Ovary (tissue), 9 donors: ENCODE results near the gene MRNIP. TPM values are rescaled to one million over a fixed set of nuclear protein-coding genes. Genes with fewer than 3 reads are reported as not detected.
"Not testable (repeated sequence)": the region's sequence is repeated elsewhere in the genome, so short reads cannot be mapped to it uniquely, and the experiment has no call there.

ENCODE experiments used
- DNase-seq, 5 donors: peaks; one replicate each; pipeline ENCODE4 v3.0.0-alpha.2; 2019 to 2020
- H3K27ac ChIP-seq, 2 donors: fragments of 200-600 bp; one replicate each; pipeline versions ENCODE4 v1.5.1 to v1.8.0; 2019 to 2022
- H3K27me3 ChIP-seq: fragments of 200-600 bp; one replicate; pipeline ENCODE4 v1.8.0; 2022
- H3K36me3 ChIP-seq: fragments of 200-600 bp; sonication (generic); one replicate; pipeline ENCODE4 v1.5.1; 2019
- H3K4me1 ChIP-seq: one replicate; pipeline ENCODE4 v1.8.1; 2013; ENCODE audit warnings: mild to moderate bottlenecking, moderate library complexity; ENCODE audit not compliant: insufficient read depth
- H3K4me3 ChIP-seq: fragments of 200-600 bp; sonication (generic); one replicate; pipeline ENCODE4 v1.5.1; 2017
- H3K9me3 ChIP-seq, 2 donors: fragments of 200-600 bp in 1 of 2; sonication (generic) in 1 of 2; one replicate each; pipeline versions ENCODE4 v1.5.1 to v1.8.1; 2013 to 2019; ENCODE audit warnings: mild to moderate bottlenecking in 1 of 2, moderate library complexity in 1 of 2
- EP300 ChIP-seq: sonication (generic); formaldehyde crosslinking; IDR thresholded peaks from one replicate; pipeline ENCODE4 v1.6.1; 2017; ENCODE audit warnings: antibody characterized with exemption
- POLR2A ChIP-seq: fragments of 450-650 bp; IDR thresholded peaks from one replicate; pipeline ENCODE4 v1.6.1; 2017; ENCODE audit warnings: antibody characterized with exemption, mild to moderate bottlenecking, moderate library complexity
- WGBS, 3 donors: extraction: QIAGEN DNeasy Blood & Tissue Kit in 1 of 3; methylation state at CpG; one replicate each; pipeline versions ENCODE4 v1.1.5 to v1.1.7; 2013 to 2017; 5-methylcytosine and 5-hydroxymethylcytosine counted together
- intact Hi-C, 4 donors: fragments of 100-400 bp; cut with DNase I; formaldehyde crosslinking; loops; one replicate each; pipeline versions ENCODE4 v1.11.0 to v1.15.1; 2022 to 2023
- polyA plus RNA-seq, 2 donors: library from polyadenylated mRNA; stranded (reverse); fragments of 200-250 nt in 1 of 2; fragments of 350-450 nt in 1 of 2; fragmentation: Illumina TruSeq in 1 of 2; extraction: RNeasy Lipid Tissue Mini Kit (QIAGEN cat#74804) in 1 of 2; gene quantifications; one replicate each; pipeline ENCODE4 v1.2.3, GENCODE V29; 2013 to 2014
- total RNA-seq, 7 donors: library from RNA; depleted of rRNA in 2 of 7; stranded (reverse); fragments of >200 nt in 2 of 7; fragmentation: NEBNext Ultra II Directional in 3 of 7; extraction: Animal tissue kit (Norgen Biotek cat#: 25700) in 3 of 7; gene quantifications; one replicate each; pipeline versions ENCODE4 v1.1.0 to v1.2.4, GENCODE V29; 2016 to 2023
- TF ChIP-seq, protein P1 (sequence below), 3 donors: fragments of 450-650 bp in 2 of 3; fragments of 200-600 bp in 1 of 3; IDR thresholded peaks; one replicate each; pipeline versions ENCODE4 v1.5.1 to v1.8.0; 2016 to 2022; ENCODE audit warnings: antibody characterized with exemption in 3 of 3, mild to moderate bottlenecking in 1 of 3
- donor health status: DM: no; HTN: no; CAD: no; lungs with moderate emphysema.
- donor health status: DM: no; HTN: no; CAD: no.
- donor health status: Bipolar disorder and iron deficiency.
- donor health status: DM: yes; HTN: yes; CAD: no.
- donor health status: DM: no; HTN: no; CAD: no.
- donor health status: DM: yes; HTN: yes; CAD: no.

The MRNIP gene
- total and polyA plus RNA-seq, 9 donors, result 26.9 to 61.1 (median 50.3) TPM

DNA sequence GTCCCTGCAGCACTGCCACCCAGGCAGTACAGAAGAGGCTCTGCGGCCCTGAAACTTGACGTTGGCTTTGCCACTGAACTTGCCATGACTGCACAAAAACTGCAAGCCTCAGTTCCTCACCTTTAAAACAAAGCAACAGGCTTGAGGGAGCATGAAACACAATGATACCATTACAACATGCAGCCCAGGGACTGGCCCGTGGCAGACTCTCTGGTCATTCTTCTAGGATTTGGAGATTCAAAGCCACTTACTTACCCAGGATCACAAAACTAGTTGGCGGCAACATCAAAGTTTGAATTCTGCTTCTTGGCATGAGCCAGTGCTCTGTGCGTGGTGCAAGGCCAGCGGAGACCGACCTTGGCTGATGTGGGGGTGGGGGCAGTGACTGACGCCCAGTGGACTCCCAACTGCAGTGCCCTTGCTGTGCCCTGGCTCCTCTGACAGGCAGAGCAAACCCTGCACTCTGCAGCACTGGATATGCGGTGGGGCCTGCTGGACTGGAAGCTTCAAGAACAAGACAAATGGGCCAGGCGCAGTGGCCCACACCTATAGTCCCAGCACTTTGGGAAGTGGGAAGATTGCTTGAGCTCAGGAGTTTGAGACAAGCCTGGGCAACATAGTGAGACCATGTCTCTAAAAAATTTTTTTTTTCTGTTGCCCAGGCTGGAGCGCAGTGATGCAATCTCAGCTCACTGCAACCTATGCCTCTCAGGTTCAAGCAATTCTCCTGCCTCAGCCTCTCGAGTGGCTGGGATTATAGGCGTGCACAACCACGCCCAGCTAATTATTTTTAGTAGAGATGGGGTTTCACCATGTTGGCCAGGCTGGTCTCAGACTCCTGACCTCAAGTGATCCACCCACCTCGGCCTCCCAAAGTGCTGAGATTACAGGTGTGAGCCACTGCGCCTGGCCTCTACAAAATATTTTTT lies 19.0 kb downstream of the MRNIP start:
- Histone ChIP-seq H3K27ac (no peak overlapping the region), H3K4me1 (no peaks in the 10 kb centered on the region)
- peak in 2 of 5 donors; percentile 23 to 40 for DNase-seq

DNA sequence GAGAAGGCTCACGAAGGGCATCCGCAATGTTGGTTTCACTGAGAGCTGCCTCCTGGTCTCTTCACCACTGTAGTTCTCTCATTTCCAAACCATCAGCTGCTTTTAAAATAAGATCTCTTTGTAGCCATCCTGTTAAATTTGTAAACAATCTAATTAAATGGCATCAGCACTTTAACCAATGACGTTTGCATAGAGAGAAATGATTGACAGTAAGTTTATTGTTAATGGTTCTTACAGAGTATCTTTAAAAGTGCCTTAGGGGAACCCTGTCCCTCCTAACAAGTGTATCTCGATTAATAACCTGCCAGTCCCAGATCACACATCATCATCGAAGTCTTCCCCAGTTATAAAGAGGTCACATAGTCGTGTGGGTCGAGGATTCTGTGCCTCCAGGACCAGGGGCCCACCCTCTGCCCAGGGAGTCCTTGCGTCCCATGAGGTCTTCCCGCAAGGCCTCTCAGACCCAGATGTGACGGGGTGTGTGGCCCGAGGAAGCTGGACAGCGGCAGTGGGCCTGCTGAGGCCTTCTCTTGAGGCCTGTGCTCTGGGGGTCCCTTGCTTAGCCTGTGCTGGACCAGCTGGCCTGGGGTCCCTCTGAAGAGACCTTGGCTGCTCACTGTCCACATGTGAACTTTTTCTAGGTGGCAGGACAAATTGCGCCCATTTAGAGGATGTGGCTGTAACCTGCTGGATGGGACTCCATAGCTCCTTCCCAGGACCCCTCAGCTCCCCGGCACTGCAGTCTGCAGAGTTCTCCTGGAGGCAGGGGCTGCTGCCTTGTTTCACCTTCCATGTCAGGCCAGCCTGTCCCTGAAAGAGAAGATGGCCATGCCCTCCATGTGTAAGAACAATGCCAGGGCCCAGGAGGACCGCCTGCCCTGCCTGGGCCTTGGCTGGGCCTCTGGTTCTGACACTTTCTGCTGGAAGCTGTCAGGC lies 21.3 kb downstream of the MRNIP start:
- no peaks in the 10 kb centered on the region for H3K27me3 ChIP-seq
- H3K36me3 ChIP-seq, result no peaks in the 10 kb centered on the region
- H3K4me1 ChIP-seq, result no peaks in the 10 kb centered on the region
- TF ChIP-seq POLR2A (no peak), EP300 (no peak)
- TF ChIP-seq, protein P1, sequence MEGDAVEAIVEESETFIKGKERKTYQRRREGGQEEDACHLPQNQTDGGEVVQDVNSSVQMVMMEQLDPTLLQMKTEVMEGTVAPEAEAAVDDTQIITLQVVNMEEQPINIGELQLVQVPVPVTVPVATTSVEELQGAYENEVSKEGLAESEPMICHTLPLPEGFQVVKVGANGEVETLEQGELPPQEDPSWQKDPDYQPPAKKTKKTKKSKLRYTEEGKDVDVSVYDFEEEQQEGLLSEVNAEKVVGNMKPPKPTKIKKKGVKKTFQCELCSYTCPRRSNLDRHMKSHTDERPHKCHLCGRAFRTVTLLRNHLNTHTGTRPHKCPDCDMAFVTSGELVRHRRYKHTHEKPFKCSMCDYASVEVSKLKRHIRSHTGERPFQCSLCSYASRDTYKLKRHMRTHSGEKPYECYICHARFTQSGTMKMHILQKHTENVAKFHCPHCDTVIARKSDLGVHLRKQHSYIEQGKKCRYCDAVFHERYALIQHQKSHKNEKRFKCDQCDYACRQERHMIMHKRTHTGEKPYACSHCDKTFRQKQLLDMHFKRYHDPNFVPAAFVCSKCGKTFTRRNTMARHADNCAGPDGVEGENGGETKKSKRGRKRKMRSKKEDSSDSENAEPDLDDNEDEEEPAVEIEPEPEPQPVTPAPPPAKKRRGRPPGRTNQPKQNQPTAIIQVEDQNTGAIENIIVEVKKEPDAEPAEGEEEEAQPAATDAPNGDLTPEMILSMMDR (IDR thresholded peaks at IDR 0.05), result no peak
- H3K9me3 ChIP-seq, result no peaks in the 10 kb centered on the region
- DNase-seq, result no peak
- WGBS, 3 donors, result 82 to 86% (median 83%) methylated on average over 15 of the region's 15 CpGs
- no peak overlapping the region for H3K27ac ChIP-seq
- intact Hi-C loops, result no loop called here
- H3K4me3 ChIP-seq, result no peak overlapping the region

More for the DNA sequence above, 19.0 kb downstream of the MRNIP start:
- Histone ChIP-seq H3K4me3 (no peak overlapping the region), H3K36me3 (no peaks in the 10 kb centered on the region), H3K9me3 (no peaks in the 10 kb centered on the region), H3K27me3 (no peaks in the 10 kb centered on the region)
- TF ChIP-seq, protein P1 (IDR thresholded peaks at IDR 0.05), result no peak
- TF ChIP-seq EP300 (no peak), POLR2A (no peak)
- intact Hi-C loops, result no loop called here
- WGBS, 3 donors, result 64 to 77% (median 75%) methylated on average over 16 of the region's 16 CpGs

DNA sequence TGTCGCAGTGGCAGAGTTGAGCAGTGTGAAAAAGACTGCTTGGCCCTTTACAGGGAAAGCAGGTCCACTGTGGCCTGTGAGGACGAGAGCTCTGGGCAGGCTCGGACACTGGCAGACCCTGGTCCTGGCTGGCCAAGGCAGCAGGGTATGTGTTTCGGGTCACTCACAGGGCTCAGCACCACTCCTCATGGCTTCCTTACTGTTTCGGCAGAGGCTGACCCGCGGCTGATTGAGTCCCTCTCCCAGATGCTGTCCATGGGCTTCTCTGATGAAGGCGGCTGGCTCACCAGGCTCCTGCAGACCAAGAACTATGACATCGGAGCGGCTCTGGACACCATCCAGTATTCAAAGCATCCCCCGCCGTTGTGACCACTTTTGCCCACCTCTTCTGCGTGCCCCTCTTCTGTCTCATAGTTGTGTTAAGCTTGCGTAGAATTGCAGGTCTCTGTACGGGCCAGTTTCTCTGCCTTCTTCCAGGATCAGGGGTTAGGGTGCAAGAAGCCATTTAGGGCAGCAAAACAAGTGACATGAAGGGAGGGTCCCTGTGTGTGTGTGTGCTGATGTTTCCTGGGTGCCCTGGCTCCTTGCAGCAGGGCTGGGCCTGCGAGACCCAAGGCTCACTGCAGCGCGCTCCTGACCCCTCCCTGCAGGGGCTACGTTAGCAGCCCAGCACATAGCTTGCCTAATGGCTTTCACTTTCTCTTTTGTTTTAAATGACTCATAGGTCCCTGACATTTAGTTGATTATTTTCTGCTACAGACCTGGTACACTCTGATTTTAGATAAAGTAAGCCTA lies 22.2 kb downstream of the MRNIP start:
- peak in 3 of 5 donors; percentile 33 to 51 (median 33) for DNase-seq
- TF ChIP-seq EP300, result no peak
- TF ChIP-seq, protein P1 (IDR thresholded peaks at IDR 0.05), result no peak
- no peak for TF ChIP-seq POLR2A
- Histone ChIP-seq H3K4me3 (no peak overlapping the region), H3K4me1 (no peaks in the 10 kb centered on the region), H3K27ac (no peak overlapping the region), H3K27me3 (no peaks in the 10 kb centered on the region), H3K36me3 (no peaks in the 10 kb centered on the region), H3K9me3 (no peaks in the 10 kb centered on the region)
- 77 to 81% (median 78%) methylated on average over 19 of the region's 19 CpGs for WGBS, 3 donors
- intact Hi-C loops, result no loop called here

DNA sequence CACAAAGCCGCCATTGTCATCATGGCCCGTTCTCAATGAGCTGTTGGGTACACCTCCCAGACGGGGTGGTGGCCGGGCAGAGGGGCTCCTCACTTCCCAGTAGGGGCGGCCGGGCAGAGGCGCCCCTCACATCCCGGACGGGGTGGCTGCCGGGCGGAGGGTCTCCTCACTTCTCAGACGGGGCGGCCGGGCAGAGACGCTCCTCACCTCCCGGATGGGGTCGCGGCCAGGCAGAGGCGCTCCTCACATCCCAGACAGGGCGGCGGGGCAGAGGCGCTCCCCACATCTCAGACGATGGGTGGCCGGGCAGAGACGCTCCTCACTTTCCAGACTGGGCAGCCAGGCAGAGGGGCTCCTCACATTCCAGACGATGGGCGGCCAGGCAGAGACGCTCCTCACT lies 23.7 kb downstream of the MRNIP start:
- DNase-seq, result not testable (repeated sequence)
- 85 to 100% (median 93%) methylated on average over 3 to 22 of the region's 28 CpGs for WGBS, 3 donors

More for the DNA sequence above, 23.7 kb downstream of the MRNIP start:
- H3K4me1 ChIP-seq, H3K9me3 ChIP-seq, H3K27ac ChIP-seq, intact Hi-C loops, H3K4me3 ChIP-seq, H3K27me3 ChIP-seq, H3K36me3 ChIP-seq: not testable (repeated sequence)
